ENCODE measurements around the gene COL19A1.

DNA sequence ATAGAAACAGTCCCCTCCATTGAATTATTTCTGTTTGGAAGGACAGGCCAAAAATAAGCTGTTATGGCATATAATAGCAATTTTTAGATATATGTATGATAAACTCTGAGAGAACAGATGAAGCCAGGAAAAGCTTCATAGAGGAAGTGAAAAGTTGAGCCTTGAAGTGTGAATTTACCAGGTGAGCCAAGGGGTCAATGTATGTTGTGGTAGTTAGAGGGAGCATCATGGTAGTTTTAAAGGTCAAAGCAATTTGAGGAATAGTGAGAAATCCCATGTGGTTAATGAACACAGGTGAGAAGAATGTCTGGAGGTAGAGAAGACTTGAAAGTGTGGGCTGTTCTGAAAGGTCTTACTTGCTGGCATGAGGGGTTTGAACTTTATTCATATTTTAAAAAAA, 47.0 kb downstream of the COL19A1 start:
- TF ChIP-seq, protein P1, sequence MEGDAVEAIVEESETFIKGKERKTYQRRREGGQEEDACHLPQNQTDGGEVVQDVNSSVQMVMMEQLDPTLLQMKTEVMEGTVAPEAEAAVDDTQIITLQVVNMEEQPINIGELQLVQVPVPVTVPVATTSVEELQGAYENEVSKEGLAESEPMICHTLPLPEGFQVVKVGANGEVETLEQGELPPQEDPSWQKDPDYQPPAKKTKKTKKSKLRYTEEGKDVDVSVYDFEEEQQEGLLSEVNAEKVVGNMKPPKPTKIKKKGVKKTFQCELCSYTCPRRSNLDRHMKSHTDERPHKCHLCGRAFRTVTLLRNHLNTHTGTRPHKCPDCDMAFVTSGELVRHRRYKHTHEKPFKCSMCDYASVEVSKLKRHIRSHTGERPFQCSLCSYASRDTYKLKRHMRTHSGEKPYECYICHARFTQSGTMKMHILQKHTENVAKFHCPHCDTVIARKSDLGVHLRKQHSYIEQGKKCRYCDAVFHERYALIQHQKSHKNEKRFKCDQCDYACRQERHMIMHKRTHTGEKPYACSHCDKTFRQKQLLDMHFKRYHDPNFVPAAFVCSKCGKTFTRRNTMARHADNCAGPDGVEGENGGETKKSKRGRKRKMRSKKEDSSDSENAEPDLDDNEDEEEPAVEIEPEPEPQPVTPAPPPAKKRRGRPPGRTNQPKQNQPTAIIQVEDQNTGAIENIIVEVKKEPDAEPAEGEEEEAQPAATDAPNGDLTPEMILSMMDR (IDR thresholded peaks at IDR 0.05), result no peak
- no peak for TF ChIP-seq POLR2AphosphoS5 (IDR thresholded peaks at IDR 0.05)

Data from prostate gland (tissue), 2 donors.